Fibroblast of lung (primary cell): ENCODE data around the gene AOAH. TPM values are rescaled to one million over a fixed set of nuclear protein-coding genes. Genes with fewer than 3 reads are reported as not detected.

Experiments used
- DNase-seq, 2 donors: peaks; one replicate each; pipeline versions ENCODE4 v3.0.0 to v3.0.0-alpha.2; 2010; ENCODE audit warnings: low read depth in 2 of 2
- H2AFZ ChIP-seq: 2 replicates; pipeline ENCODE4 v1.5.1; 2012; ENCODE audit warnings: low read length, control low read depth, inconsistent platforms
- H3K27ac ChIP-seq: 2 replicates; pipeline ENCODE4 v1.5.1; 2011; ENCODE audit warnings: low read length, control low read depth; ENCODE audit not compliant: insufficient read depth
- H3K27me3 ChIP-seq: 2 replicates; pipeline ENCODE4 v1.5.1; 2011; ENCODE audit warnings: mild to moderate bottlenecking, low read length; ENCODE audit not compliant: control insufficient read depth, insufficient read depth
- H3K36me3 ChIP-seq: 2 replicates; pipeline ENCODE4 v1.5.1; 2011; ENCODE audit warnings: low read length; ENCODE audit not compliant: control insufficient read depth, insufficient read depth
- H3K4me1 ChIP-seq: 2 replicates; pipeline ENCODE4 v1.5.1; 2011; ENCODE audit warnings: low read length; ENCODE audit not compliant: control insufficient read depth, insufficient read depth; ENCODE audit errors: extremely low read depth
- H3K4me2 ChIP-seq: 2 replicates; pipeline ENCODE4 v1.5.1; 2011; ENCODE audit warnings: low read length, control low read depth; ENCODE audit not compliant: insufficient read depth; ENCODE audit errors: extremely low read depth
- H3K4me3 ChIP-seq, 4 experiments: fragments of 200-600 bp in 1 of 4; sonication (generic) in 1 of 4; replicated peaks in 1 of 4; 2 replicates each; pipeline ENCODE4 v1.5.1; 2011 to 2016; ENCODE audit warnings: low read length in 4 of 4, low read depth in 3 of 4, mild to moderate bottlenecking in 3 of 4, control low read depth in 2 of 4, inconsistent platforms in 1 of 4, mixed read lengths in 1 of 4; ENCODE audit not compliant: insufficient read depth in 1 of 4; ENCODE audit errors: control extremely low read depth in 1 of 4
- H3K79me2 ChIP-seq: 2 replicates; pipeline ENCODE4 v1.5.1; 2012; ENCODE audit warnings: mild to moderate bottlenecking, low read length, inconsistent platforms; ENCODE audit not compliant: control insufficient read depth, insufficient read depth
- H3K9ac ChIP-seq: 2 replicates; pipeline ENCODE4 v1.5.1; 2011; ENCODE audit warnings: mild to moderate bottlenecking, low read length, control low read depth; ENCODE audit not compliant: insufficient read depth
- H3K9me3 ChIP-seq: 2 replicates; pipeline ENCODE4 v1.5.1; 2012; ENCODE audit warnings: low read depth, low read length; ENCODE audit not compliant: control insufficient read depth, insufficient read depth
- H4K20me1 ChIP-seq: 2 replicates; pipeline ENCODE4 v1.5.1; 2011; ENCODE audit warnings: low read length; ENCODE audit not compliant: control insufficient read depth, insufficient read depth; ENCODE audit errors: extremely low read depth
- EZH2 ChIP-seq: IDR thresholded peaks from 2 replicates; pipeline ENCODE4 v1.5.1; 2012; ENCODE audit warnings: low read length, control low read depth, mild to moderate bottlenecking; ENCODE audit errors: missing control alignments
- polyA plus RNA-seq, 2 donors: library from polyadenylated mRNA; depleted of rRNA in 1 of 2; stranded (reverse) in 1 of 2; unstranded in 1 of 2; fragments of >200 nt; gene quantifications; 2 replicates each; pipeline ENCODE4 v1.2.1, GENCODE V29; 2011 to 2012; ENCODE audit warnings: missing spikeins in 1 of 2
- total RNA-seq: library from RNA; depleted of rRNA; stranded (reverse); fragments of >200 nt; gene quantifications from 2 replicates; pipeline ENCODE4 v1.2.1, GENCODE V29; 2014
- TF ChIP-seq, protein P1 (sequence below), 2 donors: IDR thresholded peaks in 1 of 2; conservative IDR thresholded peaks in 1 of 2; 1 replicate in 1 of 2; 2 replicates in 1 of 2; pipeline ENCODE4 v1.5.1; 2011 to 2012; ENCODE audit warnings: low read length in 2 of 2, control low read depth in 1 of 2, inconsistent platforms in 1 of 2, low read depth in 1 of 2, mild to moderate bottlenecking in 1 of 2

The AOAH gene
- total and polyA plus RNA-seq, 2 donors (not counting 1 experiment from before 2014, with no cell fraction given), result not detected

DNA sequence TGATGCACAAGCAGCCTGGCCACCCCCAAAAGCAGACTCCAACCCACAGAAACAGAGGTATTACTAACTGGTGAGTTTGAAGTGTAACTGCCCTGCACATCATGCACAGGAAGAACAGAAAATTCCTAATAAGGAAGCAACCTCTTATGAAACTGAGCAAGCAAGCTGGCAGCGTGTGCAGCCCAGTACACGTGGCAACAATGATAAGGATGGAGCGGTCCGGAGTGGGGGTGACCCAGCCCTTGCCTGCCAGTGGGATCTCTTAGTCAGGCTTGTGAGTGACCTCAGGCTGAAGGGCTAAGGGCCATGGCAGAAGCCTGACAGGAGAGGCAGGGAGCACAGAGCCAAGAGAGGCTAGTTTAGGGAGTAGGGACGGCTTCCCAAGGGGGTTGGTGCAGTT lies 22.1 kb upstream of the AOAH start:
- no peak overlapping the region for H2AFZ ChIP-seq
- no peaks in the 10 kb centered on the region for H4K20me1 ChIP-seq
- DNase-seq, result peak; percentile 58 to 85
- no peaks in the 10 kb centered on the region for H3K9me3 ChIP-seq
- H3K27ac ChIP-seq, result no peak overlapping the region
- no peak overlapping the region for H3K9ac ChIP-seq
- H3K4me3 ChIP-seq, result no peak overlapping the region
- no peaks in the 10 kb centered on the region for H3K36me3 ChIP-seq
- TF ChIP-seq EZH2, result no peak
- TF ChIP-seq, protein P1, sequence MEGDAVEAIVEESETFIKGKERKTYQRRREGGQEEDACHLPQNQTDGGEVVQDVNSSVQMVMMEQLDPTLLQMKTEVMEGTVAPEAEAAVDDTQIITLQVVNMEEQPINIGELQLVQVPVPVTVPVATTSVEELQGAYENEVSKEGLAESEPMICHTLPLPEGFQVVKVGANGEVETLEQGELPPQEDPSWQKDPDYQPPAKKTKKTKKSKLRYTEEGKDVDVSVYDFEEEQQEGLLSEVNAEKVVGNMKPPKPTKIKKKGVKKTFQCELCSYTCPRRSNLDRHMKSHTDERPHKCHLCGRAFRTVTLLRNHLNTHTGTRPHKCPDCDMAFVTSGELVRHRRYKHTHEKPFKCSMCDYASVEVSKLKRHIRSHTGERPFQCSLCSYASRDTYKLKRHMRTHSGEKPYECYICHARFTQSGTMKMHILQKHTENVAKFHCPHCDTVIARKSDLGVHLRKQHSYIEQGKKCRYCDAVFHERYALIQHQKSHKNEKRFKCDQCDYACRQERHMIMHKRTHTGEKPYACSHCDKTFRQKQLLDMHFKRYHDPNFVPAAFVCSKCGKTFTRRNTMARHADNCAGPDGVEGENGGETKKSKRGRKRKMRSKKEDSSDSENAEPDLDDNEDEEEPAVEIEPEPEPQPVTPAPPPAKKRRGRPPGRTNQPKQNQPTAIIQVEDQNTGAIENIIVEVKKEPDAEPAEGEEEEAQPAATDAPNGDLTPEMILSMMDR (conservative IDR thresholded peaks at IDR 0.05 in 1 of 2, IDR thresholded peaks at IDR 0.05 in 1 of 2; ENCODE audit: low read depth in 1 of 2, low read length in 2 of 2), result no peak
- no peaks in the 10 kb centered on the region for H3K4me1 ChIP-seq
- H3K79me2 ChIP-seq, result no peaks in the 10 kb centered on the region
- no peak overlapping the region for H3K4me2 ChIP-seq
- no peaks in the 10 kb centered on the region for H3K27me3 ChIP-seq

- Histone ChIP-seq H3K27me3 (no peaks in the 10 kb centered on the region), H3K27ac (no peak overlapping the region), H3K4me3 (no peak overlapping the region), H2AFZ (no peak overlapping the region), H3K9ac (no peak overlapping the region), H3K4me2 (no peak overlapping the region), H3K36me3 (no peaks in the 10 kb centered on the region), H3K79me2 (no peaks in the 10 kb centered on the region), H3K9me3 (no peaks in the 10 kb centered on the region), H3K4me1 (no peaks in the 10 kb centered on the region), H4K20me1 (no peaks in the 10 kb centered on the region)
- no peak for DNase-seq
- TF ChIP-seq, protein P1 (conservative IDR thresholded peaks at IDR 0.05 in 1 of 2, IDR thresholded peaks at IDR 0.05 in 1 of 2; ENCODE audit: low read depth in 1 of 2, low read length in 2 of 2), result no peak
- TF ChIP-seq EZH2, result no peak
Measured at GRCh38 chr7:36742911-36743775, 18.8 kb upstream of the AOAH start.

DNA sequence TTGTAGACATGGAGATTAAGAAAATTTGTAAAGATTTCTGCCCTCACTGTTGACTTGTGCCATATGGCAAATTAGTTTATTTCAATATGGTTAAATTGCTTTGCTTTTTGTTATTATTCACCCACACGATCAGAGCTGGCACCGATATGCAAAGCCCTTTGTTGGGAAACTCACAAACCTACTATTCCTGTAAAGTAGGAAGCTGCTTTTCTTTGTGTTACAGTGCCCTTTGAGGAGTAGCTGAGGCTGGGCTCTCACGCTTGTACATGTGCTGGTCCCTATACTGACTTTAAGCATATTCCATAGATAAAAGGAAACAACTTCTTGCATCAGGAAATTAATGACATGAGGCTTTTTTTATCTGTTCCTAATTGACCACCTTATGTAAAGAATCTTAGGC lies 17.6 kb upstream of the AOAH start:
- Histone ChIP-seq H3K79me2 (no peaks in the 10 kb centered on the region), H3K4me3 (no peak overlapping the region), H3K27ac (no peak overlapping the region), H4K20me1 (no peaks in the 10 kb centered on the region), H3K4me1 (no peaks in the 10 kb centered on the region), H3K9ac (no peak overlapping the region), H3K4me2 (no peak overlapping the region), H3K9me3 (no peaks in the 10 kb centered on the region), H3K27me3 (no peaks in the 10 kb centered on the region), H2AFZ (no peak overlapping the region), H3K36me3 (no peaks in the 10 kb centered on the region)
- no peak for TF ChIP-seq EZH2
- TF ChIP-seq, protein P1 (conservative IDR thresholded peaks at IDR 0.05 in 1 of 2, IDR thresholded peaks at IDR 0.05 in 1 of 2; ENCODE audit: low read depth in 1 of 2, low read length in 2 of 2), result no peak
- DNase-seq, result no peak
